SK-N-DZ (cell line): ENCODE results near the gene NECTIN1.

ENCODE experiments used
- DNase-seq: peaks from one replicate; pipeline ENCODE4 v3.0.0-alpha.2; 2015; ENCODE audit warnings: low spot score

Gene NECTIN1

GRCh38 chr11:119673052-119673758 lies 55.8 kb downstream of the NECTIN1 start:
- no peak for DNase-seq

- no peak for DNase-seq
Measured at GRCh38 chr11:119672597-119672996, 56.4 kb downstream of the NECTIN1 start.

- no peak for DNase-seq
Measured at GRCh38 chr11:119671561-119672015, 57.4 kb downstream of the NECTIN1 start.

GRCh38 chr11:119671051-119671450 lies 57.9 kb downstream of the NECTIN1 start:
- DNase-seq: no peak

- DNase-seq: no peak
Measured at GRCh38 chr11:119669487-119669886, 59.5 kb downstream of the NECTIN1 start.

- DNase-seq: no peak
Measured at GRCh38 chr11:119668676-119669075, 60.3 kb downstream of the NECTIN1 start.

- DNase-seq: peak; percentile 46
Measured at GRCh38 chr11:119666463-119667131, 62.4 kb downstream of the NECTIN1 start.

GRCh38 chr11:119666061-119666460 lies 62.9 kb downstream of the NECTIN1 start:
- DNase-seq: no peak

GRCh38 chr11:119664701-119665420 lies 64.1 kb downstream of the NECTIN1 start:
- DNase-seq: no peak

GRCh38 chr11:119664063-119664572 lies 64.9 kb downstream of the NECTIN1 start:
- DNase-seq: no peak

GRCh38 chr11:119663279-119663678 lies 65.7 kb downstream of the NECTIN1 start:
- DNase-seq: no peak

GRCh38 chr11:119661226-119661625 lies 67.8 kb downstream of the NECTIN1 start:
- DNase-seq: no peak

- peak; percentile 46 for DNase-seq
Measured at GRCh38 chr11:119659971-119660723, 68.9 kb downstream of the NECTIN1 start.

- DNase-seq: no peak
Measured at GRCh38 chr11:119652907-119653659, 75.9 kb downstream of the NECTIN1 start.

GRCh38 chr11:119651802-119652584 lies 77.0 kb downstream of the NECTIN1 start:
- no peak for DNase-seq

- no peak for DNase-seq
Measured at GRCh38 chr11:119650251-119650650, 78.7 kb downstream of the NECTIN1 start.

GRCh38 chr11:119647254-119647653 lies 81.7 kb downstream of the NECTIN1 start:
- DNase-seq: no peak

GRCh38 chr11:119645018-119645417 lies 84.0 kb downstream of the NECTIN1 start:
- DNase-seq: no peak

GRCh38 chr11:119644502-119644901 lies 84.5 kb downstream of the NECTIN1 start:
- DNase-seq: no peak

- no peak for DNase-seq
Measured at GRCh38 chr11:119643876-119644225, 85.1 kb downstream of the NECTIN1 start.
